Activated T-helper 17 cell treated with anti-CD3 and anti-CD28 coated beads, Interleukin-2, amount 50 U/mL, for 72 hours (primary cell): ENCODE results near the gene SFRP4. TPM values are rescaled to one million over a fixed set of nuclear protein-coding genes. Genes with fewer than 3 reads are reported as not detected.

Source experiments
- ATAC-seq: fragments of 150-1000 bp; cut with Tn5 transposase; replicated peaks from 2 replicates; pipeline ENCODE4 v1.10.0; 2021; ENCODE audit warnings: mild to moderate bottlenecking, moderate library complexity
- H3K27ac Mint-ChIP-seq: one replicate; pipeline ENCODE4 v1.8.0; 2022; ENCODE audit warnings: mixed read lengths
- H3K27me3 Mint-ChIP-seq: one replicate; pipeline ENCODE4 v1.8.0; 2022; ENCODE audit warnings: mixed read lengths
- H3K36me3 Mint-ChIP-seq: one replicate; pipeline ENCODE4 v1.8.0; 2022; ENCODE audit warnings: low read depth, mild to moderate bottlenecking, mixed read lengths
- H3K4me1 Mint-ChIP-seq: one replicate; pipeline ENCODE4 v1.8.0; 2022; ENCODE audit warnings: mixed read lengths
- H3K4me3 Mint-ChIP-seq: one replicate; pipeline ENCODE4 v1.8.0; 2022; ENCODE audit warnings: mild to moderate bottlenecking, mixed read lengths
- H3K9me3 Mint-ChIP-seq: one replicate; pipeline ENCODE4 v1.8.0; 2022; ENCODE audit warnings: mixed read lengths
- total RNA-seq, 2 donors: library from RNA; stranded (reverse); gene quantifications; one replicate each; pipeline ENCODE4 v1.2.3, GENCODE V29; 2022

SFRP4 gene
- total RNA-seq, 2 donors from 2014 or later: not detected

GRCh38 chr7:37916017-37916672 is 472 bp downstream of the SFRP4 start:
- no peak for ATAC-seq
- no peak overlapping the region for H3K27ac Mint-ChIP-seq
- no peak overlapping the region for H3K4me3 Mint-ChIP-seq
- H3K36me3 Mint-ChIP-seq: no peaks in the 10 kb centered on the region
- H3K9me3 Mint-ChIP-seq: no peaks in the 10 kb centered on the region
- H3K27me3 Mint-ChIP-seq: peaks cover 46% of the 10 kb centered on the region
- peaks cover 3% of the 10 kb centered on the region for H3K4me1 Mint-ChIP-seq

- no peak for ATAC-seq
- no peaks in the 10 kb centered on the region for H3K36me3 Mint-ChIP-seq
- peaks cover 3% of the 10 kb centered on the region for H3K4me1 Mint-ChIP-seq
- no peaks in the 10 kb centered on the region for H3K9me3 Mint-ChIP-seq
- H3K27ac Mint-ChIP-seq: no peak overlapping the region
- H3K4me3 Mint-ChIP-seq: no peak overlapping the region
- peaks cover 50% of the 10 kb centered on the region for H3K27me3 Mint-ChIP-seq
Measured at GRCh38 chr7:37915438-37915837, 1.2 kb downstream of the SFRP4 start.

GRCh38 chr7:37912756-37913155 is 3.9 kb downstream of the SFRP4 start:
- H3K4me1 Mint-ChIP-seq: no peaks in the 10 kb centered on the region
- no peaks in the 10 kb centered on the region for H3K9me3 Mint-ChIP-seq
- peaks cover 27% of the 10 kb centered on the region for H3K27me3 Mint-ChIP-seq
- no peak for ATAC-seq
- no peak overlapping the region for H3K27ac Mint-ChIP-seq
- no peak overlapping the region for H3K4me3 Mint-ChIP-seq
- no peaks in the 10 kb centered on the region for H3K36me3 Mint-ChIP-seq

GRCh38 chr7:37908221-37908788 is 8.3 kb downstream of the SFRP4 start:
- peaks cover 13% of the 10 kb centered on the region for H3K27me3 Mint-ChIP-seq
- no peak overlapping the region for H3K4me3 Mint-ChIP-seq
- no peaks in the 10 kb centered on the region for H3K9me3 Mint-ChIP-seq
- no peaks in the 10 kb centered on the region for H3K36me3 Mint-ChIP-seq
- no peak overlapping the region for H3K27ac Mint-ChIP-seq
- H3K4me1 Mint-ChIP-seq: no peaks in the 10 kb centered on the region
- ATAC-seq: no peak

GRCh38 chr7:37901890-37902524 is 14.6 kb downstream of the SFRP4 start:
- Mint-ChIP-seq H3K27me3 (peaks cover 12% of the 10 kb centered on the region), H3K4me1 (no peaks in the 10 kb centered on the region), H3K36me3 (no peaks in the 10 kb centered on the region), H3K27ac (no peak overlapping the region), H3K4me3 (no peak overlapping the region), H3K9me3 (no peaks in the 10 kb centered on the region)
- ATAC-seq: no peak

- no peak for ATAC-seq
- Mint-ChIP-seq H3K9me3 (no peaks in the 10 kb centered on the region), H3K36me3 (no peaks in the 10 kb centered on the region), H3K4me3 (no peak overlapping the region), H3K4me1 (no peaks in the 10 kb centered on the region), H3K27me3 (peaks cover 12% of the 10 kb centered on the region), H3K27ac (no peak overlapping the region)
Measured at GRCh38 chr7:37901236-37901827, 15.3 kb downstream of the SFRP4 start.

GRCh38 chr7:37899712-37900247 is 16.8 kb downstream of the SFRP4 start:
- ATAC-seq: no peak
- H3K4me3 Mint-ChIP-seq: no peak overlapping the region
- H3K36me3 Mint-ChIP-seq: no peaks in the 10 kb centered on the region
- peaks cover 10% of the 10 kb centered on the region for H3K27me3 Mint-ChIP-seq
- no peak overlapping the region for H3K27ac Mint-ChIP-seq
- H3K9me3 Mint-ChIP-seq: no peaks in the 10 kb centered on the region
- no peaks in the 10 kb centered on the region for H3K4me1 Mint-ChIP-seq

GRCh38 chr7:37894671-37895070 is 21.9 kb downstream of the SFRP4 start:
- Mint-ChIP-seq H3K36me3 (no peaks in the 10 kb centered on the region), H3K4me1 (no peaks in the 10 kb centered on the region), H3K27me3 (peaks cover 20% of the 10 kb centered on the region), H3K27ac (no peak overlapping the region), H3K4me3 (no peak overlapping the region), H3K9me3 (peaks cover 5% of the 10 kb centered on the region)
- ATAC-seq: no peak

- peaks cover 19% of the 10 kb centered on the region for H3K27me3 Mint-ChIP-seq
- no peak overlapping the region for H3K27ac Mint-ChIP-seq
- H3K4me1 Mint-ChIP-seq: no peaks in the 10 kb centered on the region
- peaks cover 5% of the 10 kb centered on the region for H3K9me3 Mint-ChIP-seq
- H3K36me3 Mint-ChIP-seq: no peaks in the 10 kb centered on the region
- ATAC-seq: no peak
- H3K4me3 Mint-ChIP-seq: no peak overlapping the region
Measured at GRCh38 chr7:37893359-37893758, 23.3 kb downstream of the SFRP4 start.

GRCh38 chr7:37882086-37882485 is 34.5 kb downstream of the SFRP4 start:
- no peaks in the 10 kb centered on the region for H3K36me3 Mint-ChIP-seq
- no peaks in the 10 kb centered on the region for H3K9me3 Mint-ChIP-seq
- ATAC-seq: no peak
- H3K4me3 Mint-ChIP-seq: no peak overlapping the region
- no peak overlapping the region for H3K27ac Mint-ChIP-seq
- peaks cover 7% of the 10 kb centered on the region for H3K27me3 Mint-ChIP-seq
- H3K4me1 Mint-ChIP-seq: no peaks in the 10 kb centered on the region

Other genes starting within 250 kb of the SFRP4 start
- not detected for gene GPR141, start 233.1 kb downstream of the SFRP4 start, total RNA-seq
- not detected for gene NME8, start 68.2 kb downstream of the SFRP4 start, total RNA-seq
- under 1 TPM; 0.54 to 0.56 TPM for gene EPDR1, start 3.8 kb upstream of the SFRP4 start, total RNA-seq